Loucy (cell line): ENCODE measurements around the gene ARL5A.

Source experiments
- H2AFZ ChIP-seq: fragments of 200-600 bp; sonication (generic); 2 replicates; pipeline ENCODE4 v1.6.0; 2016; ENCODE audit warnings: antibody characterized with exemption, mild to moderate bottlenecking, low read length, moderate library complexity
- H3F3A ChIP-seq: fragments of 200-600 bp; 2 replicates; pipeline ENCODE4 v1.6.0; 2016; ENCODE audit warnings: antibody characterized with exemption, low read depth, mild to moderate bottlenecking
- H3K27me3 ChIP-seq: fragments of 200-600 bp; sonication (generic); 2 replicates; pipeline ENCODE4 v1.6.1; 2014; ENCODE audit warnings: low read length, mild to moderate bottlenecking; ENCODE audit not compliant: insufficient read depth, poor library complexity, severe bottlenecking
- H3K36me3 ChIP-seq: fragments of 200-600 bp; sonication (generic); 2 replicates; pipeline ENCODE4 v1.6.1; 2016; ENCODE audit warnings: low read length; ENCODE audit not compliant: insufficient read depth
- H3K4me1 ChIP-seq: fragments of 200-600 bp; sonication (generic); 2 replicates; pipeline ENCODE4 v1.5.1; 2014; ENCODE audit warnings: low read length, mild to moderate bottlenecking; ENCODE audit not compliant: insufficient read depth, poor library complexity, severe bottlenecking
- H3K4me2 ChIP-seq: fragments of 200-600 bp; sonication (generic); 2 replicates; pipeline ENCODE4 v1.6.0; 2014; ENCODE audit warnings: antibody characterized with exemption, low read length, low read depth, mild to moderate bottlenecking; ENCODE audit not compliant: poor library complexity, severe bottlenecking
- H3K4me3 ChIP-seq: fragments of 200-600 bp; sonication (generic); 2 replicates; pipeline ENCODE4 v1.5.1; 2014; ENCODE audit warnings: low read length, mild to moderate bottlenecking, mixed read lengths; ENCODE audit not compliant: poor library complexity, severe bottlenecking
- H3K79me2 ChIP-seq: fragments of 200-600 bp; sonication (generic); 2 replicates; pipeline ENCODE4 v1.6.1; 2014; ENCODE audit warnings: low read length; ENCODE audit not compliant: insufficient read depth
- H3K9ac ChIP-seq: fragments of 200-600 bp; sonication (generic); 2 replicates; pipeline ENCODE4 v1.6.0; 2014; ENCODE audit warnings: mild to moderate bottlenecking, low read depth, low read length, moderate library complexity; ENCODE audit not compliant: poor library complexity, severe bottlenecking
- H3K9me2 ChIP-seq: fragments of 200-600 bp; sonication (generic); replicated peaks from 2 replicates; pipeline ENCODE4 v1.6.1; 2016; ENCODE audit warnings: low read depth, low read length, mixed read lengths
- H3K9me3 ChIP-seq: fragments of 200-600 bp; sonication (generic); 2 replicates; pipeline ENCODE4 v1.6.1; 2014; ENCODE audit warnings: mild to moderate bottlenecking, antibody characterized with exemption, low read length, low read depth; ENCODE audit not compliant: insufficient read depth
- H4K20me1 ChIP-seq: fragments of 200-600 bp; sonication (generic); 2 replicates; pipeline ENCODE4 v1.6.0; 2014; ENCODE audit warnings: antibody characterized with exemption, low read length, mild to moderate bottlenecking; ENCODE audit not compliant: insufficient read depth, poor library complexity, severe bottlenecking
- CTCF ChIP-seq: fragments of 200-600 bp; sonication (generic); conservative IDR thresholded peaks from 2 replicates; pipeline ENCODE4 v1.5.1; 2014; ENCODE audit warnings: mild to moderate bottlenecking, antibody characterized with exemption, low read length
- EZH2phosphoT487 ChIP-seq: fragments of 200-600 bp; IDR thresholded peaks from 2 replicates; pipeline ENCODE4 v1.6.1; 2018; ENCODE audit warnings: antibody characterized with exemption, mild to moderate bottlenecking, moderate library complexity, borderline replicate concordance

ARL5A gene

GRCh38 chr2:151753540-151753939 is 74.7 kb downstream of the ARL5A start:
- TF ChIP-seq EZH2phosphoT487 = no peak
- no peak for TF ChIP-seq CTCF
- Histone ChIP-seq H3K36me3 (no peaks in the 10 kb centered on the region), H3K27me3 (no peaks in the 10 kb centered on the region), H3K4me2 (no peak overlapping the region), H3K4me3 (no peak overlapping the region), H3F3A (no peaks in the 10 kb centered on the region), H3K4me1 (no peaks in the 10 kb centered on the region), H4K20me1 (peaks cover 4% of the 10 kb centered on the region), H2AFZ (no peak overlapping the region), H3K79me2 (no peaks in the 10 kb centered on the region), H3K9me3 (no peaks in the 10 kb centered on the region), H3K9ac (no peak overlapping the region), H3K9me2 (no peaks in the 10 kb centered on the region)
